Lower leg skin (tissue), 3 donors: ENCODE data around the gene SLC46A3.

Experiments
- POLR2A ChIP-seq, 2 donors: fragments of 450-650 bp; IDR thresholded peaks; one replicate each; pipeline ENCODE4 v1.6.1; 2016 to 2017; ENCODE audit warnings: antibody characterized with exemption in 2 of 2, mild to moderate bottlenecking in 1 of 2, moderate library complexity in 1 of 2
- TF ChIP-seq, protein P1 (sequence below), 3 donors: fragments of 450-650 bp; IDR thresholded peaks; one replicate each; pipeline ENCODE4 v1.5.1; 2016; ENCODE audit warnings: antibody characterized with exemption in 3 of 3, mild to moderate bottlenecking in 3 of 3, moderate library complexity in 2 of 3

- TF ChIP-seq, protein P1, sequence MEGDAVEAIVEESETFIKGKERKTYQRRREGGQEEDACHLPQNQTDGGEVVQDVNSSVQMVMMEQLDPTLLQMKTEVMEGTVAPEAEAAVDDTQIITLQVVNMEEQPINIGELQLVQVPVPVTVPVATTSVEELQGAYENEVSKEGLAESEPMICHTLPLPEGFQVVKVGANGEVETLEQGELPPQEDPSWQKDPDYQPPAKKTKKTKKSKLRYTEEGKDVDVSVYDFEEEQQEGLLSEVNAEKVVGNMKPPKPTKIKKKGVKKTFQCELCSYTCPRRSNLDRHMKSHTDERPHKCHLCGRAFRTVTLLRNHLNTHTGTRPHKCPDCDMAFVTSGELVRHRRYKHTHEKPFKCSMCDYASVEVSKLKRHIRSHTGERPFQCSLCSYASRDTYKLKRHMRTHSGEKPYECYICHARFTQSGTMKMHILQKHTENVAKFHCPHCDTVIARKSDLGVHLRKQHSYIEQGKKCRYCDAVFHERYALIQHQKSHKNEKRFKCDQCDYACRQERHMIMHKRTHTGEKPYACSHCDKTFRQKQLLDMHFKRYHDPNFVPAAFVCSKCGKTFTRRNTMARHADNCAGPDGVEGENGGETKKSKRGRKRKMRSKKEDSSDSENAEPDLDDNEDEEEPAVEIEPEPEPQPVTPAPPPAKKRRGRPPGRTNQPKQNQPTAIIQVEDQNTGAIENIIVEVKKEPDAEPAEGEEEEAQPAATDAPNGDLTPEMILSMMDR (IDR thresholded peaks at IDR 0.05): no peak
- TF ChIP-seq POLR2A (IDR thresholded peaks at IDR 0.05): no peak
Measured at GRCh38 chr13:28684257-28684656, 34.5 kb downstream of the SLC46A3 start.
